Measurements from ENCODE around the gene CYTH4. TPM values are rescaled to one million over a fixed set of nuclear protein-coding genes. Genes with fewer than 3 reads are reported as not detected.
"Not testable (repeated sequence)": the region's sequence is repeated elsewhere in the genome, so short reads cannot be mapped to it uniquely, and the experiment has no call there.

Gene CYTH4
- total RNA-seq, 1 donor = 65.7 TPM

DNA sequence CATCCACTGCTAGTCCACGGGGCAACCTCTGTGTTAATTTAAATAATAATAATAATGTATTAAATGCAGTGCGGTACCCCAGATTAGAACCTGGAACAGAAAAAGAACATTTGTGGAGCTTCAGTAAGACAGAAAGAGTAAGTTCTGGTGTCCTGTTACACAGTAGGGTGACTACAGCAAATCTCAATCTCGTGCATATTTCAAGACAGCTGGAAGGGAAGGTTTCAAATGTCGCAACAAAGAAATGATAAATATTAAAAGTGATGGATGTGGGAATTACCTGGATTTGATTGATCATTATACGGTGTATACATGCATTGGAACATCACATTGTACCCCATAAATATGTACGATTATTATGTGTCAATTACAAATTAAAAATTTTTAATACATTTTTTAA, 36.6 kb upstream of the CYTH4 start:
- DNase-seq (ENCODE audit: low read depth in 2 of 3, low spot score in 2 of 3) = no peak

DNA sequence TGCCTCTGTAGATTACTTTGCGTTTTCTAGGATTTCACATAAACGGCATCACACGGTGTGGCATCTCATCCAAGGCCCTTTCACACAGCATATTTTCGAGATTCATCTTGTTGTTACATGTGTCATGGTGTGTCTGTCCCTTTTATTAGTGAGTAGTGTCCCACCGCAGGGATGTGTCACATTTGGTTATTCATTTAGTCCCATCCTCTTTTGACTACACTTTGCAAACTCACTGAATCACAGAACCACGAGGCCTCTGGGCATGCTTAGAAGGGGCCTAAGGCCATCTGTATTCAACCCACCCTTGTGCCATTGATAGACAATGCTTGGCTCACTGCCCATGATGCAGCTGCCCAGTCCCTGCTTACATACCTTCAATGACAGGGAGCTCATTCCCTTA, 34.1 kb upstream of the CYTH4 start:
- no peak for DNase-seq (ENCODE audit: low read depth in 2 of 3, low spot score in 2 of 3)

DNA sequence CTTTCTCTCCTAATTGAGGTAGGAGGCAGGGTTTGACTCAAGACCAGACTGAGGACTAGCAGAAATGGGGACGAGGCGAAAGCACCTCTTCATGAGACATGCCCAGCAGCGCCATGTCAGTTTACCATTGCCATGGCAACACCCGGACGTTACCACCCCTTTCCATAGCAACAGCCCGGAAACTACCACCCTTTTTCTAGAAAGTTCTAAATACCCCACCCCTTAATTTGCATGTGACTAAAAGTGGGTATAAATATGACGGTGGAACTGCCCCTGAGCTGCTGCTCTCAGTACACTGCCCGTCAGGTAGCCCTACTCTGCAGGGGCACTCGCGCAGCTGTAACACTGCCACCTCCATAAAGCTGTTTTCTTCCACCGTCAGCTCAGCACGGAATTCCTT, 32.3 kb upstream of the CYTH4 start:
- DNase-seq (ENCODE audit: low read depth in 2 of 3, low spot score in 2 of 3) = no peak

DNA sequence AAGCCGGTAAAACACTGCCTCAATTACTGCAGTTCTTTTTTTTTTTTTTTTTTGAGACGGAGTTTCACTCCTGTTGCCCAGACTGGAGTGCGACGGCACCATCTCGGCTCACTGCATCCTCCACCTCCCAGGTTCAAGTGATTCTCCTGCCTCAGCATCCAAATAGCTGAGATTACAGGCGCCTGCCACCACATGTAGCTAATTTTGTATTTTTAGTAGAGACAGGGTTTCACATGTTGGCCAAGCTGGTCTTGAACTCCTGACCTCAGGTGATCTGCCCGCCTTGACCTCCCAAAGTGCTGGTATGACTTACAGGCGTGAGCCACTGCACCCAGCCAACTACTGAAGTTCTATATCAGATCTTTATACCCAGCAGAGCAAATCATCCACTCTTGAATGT, 30.5 kb upstream of the CYTH4 start:
- DNase-seq (ENCODE audit: low read depth in 2 of 3, low spot score in 2 of 3) = not testable (repeated sequence)

DNA sequence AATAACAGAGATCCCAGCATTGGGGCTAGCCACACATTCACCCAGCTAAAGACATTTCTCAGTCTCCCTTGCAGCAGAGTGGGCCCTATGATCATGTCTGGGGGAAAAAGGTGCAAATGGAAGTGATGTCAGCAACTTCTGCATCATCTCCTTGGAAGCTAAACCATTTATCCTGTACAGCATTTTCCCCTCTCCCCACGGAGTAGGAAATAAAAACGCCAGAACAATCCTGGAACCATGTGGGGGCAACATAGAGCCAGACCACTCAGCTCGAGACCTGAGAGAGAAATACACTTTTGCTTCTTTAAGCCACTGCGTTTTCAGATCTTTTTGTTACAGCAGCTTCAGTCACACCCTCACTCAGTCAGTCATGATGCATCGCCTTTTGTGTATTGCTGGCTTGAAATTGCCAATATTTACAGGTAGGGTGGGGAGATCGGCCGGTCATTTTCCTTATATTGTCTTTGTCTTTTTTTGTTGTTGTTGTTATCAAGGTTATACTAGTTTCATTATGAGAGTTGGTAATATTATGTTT, 29.1 kb upstream of the CYTH4 start:
- DNase-seq (ENCODE audit: low read depth in 2 of 3, low spot score in 2 of 3) = no peak

DNA sequence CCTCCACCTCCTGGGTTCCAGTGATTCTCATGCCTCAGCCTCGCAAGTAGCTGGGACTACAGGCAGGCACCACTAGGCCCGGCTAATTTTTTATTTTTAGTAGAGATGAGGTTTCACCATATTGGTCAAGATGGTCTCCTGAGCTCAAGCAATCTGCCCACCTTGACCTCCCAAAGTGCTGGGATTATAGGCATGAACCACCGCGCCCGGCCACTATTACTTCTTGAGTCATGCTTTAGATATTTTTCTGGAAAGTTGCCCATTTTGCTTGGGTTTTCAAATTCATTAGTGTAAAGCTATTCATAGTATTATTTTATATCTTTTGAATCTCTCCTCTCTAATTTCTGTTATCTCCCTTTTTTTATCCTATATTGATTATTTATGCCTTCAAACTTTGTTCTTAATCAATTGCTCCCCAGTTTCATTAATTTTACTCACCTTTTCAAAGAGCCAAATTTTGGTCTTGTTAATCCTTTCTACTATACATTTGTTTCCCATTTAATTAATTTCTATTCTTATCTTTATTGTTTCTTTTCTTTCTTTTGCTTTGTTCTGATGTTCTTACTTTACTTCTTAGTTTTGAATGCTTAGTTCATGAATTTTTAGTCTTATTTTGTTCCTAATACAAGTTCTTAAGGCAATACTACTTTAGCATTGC, 28.0 kb upstream of the CYTH4 start:
- no peak for DNase-seq (ENCODE audit: low read depth in 2 of 3, low spot score in 2 of 3)

GRCh38 chr22:37254867-37255233, 27.5 kb upstream of the CYTH4 start:
- DNase-seq (ENCODE audit: low read depth in 2 of 3, low spot score in 2 of 3) = no peak

GRCh38 chr22:37255558-37256006, 26.7 kb upstream of the CYTH4 start:
- no peak for DNase-seq (ENCODE audit: low read depth in 2 of 3, low spot score in 2 of 3)

DNA sequence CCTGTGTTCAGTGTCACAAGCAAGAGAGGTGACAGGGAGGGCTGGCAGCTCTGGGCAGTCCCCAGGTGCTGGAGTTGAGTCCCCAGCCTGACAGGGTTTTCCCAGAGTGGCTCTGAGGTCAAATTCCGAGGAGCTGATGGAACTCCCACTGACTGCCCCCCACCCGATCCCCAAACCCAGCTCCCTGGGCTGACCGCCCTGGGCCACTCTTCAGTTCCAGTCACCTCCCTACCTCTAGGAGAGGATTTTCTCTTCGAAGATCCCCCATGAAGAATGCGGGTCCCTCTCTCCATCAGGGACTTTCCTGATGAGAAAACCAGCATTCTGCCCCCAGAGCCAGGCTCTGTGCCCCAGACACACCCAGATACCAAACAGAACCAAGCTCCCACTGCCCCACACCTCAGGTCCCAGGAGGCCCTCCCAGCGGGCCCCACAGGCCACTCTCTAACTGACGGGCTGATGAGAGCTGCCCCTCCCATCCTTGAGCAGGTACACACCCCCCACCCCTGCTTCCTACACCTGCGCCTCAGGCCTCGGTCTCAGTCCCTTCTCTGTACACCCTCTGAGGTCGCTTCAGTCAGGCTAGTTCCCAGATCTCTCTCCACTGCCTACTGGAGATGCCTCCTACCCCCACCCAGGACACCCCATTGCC, 26.1 kb upstream of the CYTH4 start:
- no peak for DNase-seq (ENCODE audit: low read depth in 2 of 3, low spot score in 2 of 3)

DNA sequence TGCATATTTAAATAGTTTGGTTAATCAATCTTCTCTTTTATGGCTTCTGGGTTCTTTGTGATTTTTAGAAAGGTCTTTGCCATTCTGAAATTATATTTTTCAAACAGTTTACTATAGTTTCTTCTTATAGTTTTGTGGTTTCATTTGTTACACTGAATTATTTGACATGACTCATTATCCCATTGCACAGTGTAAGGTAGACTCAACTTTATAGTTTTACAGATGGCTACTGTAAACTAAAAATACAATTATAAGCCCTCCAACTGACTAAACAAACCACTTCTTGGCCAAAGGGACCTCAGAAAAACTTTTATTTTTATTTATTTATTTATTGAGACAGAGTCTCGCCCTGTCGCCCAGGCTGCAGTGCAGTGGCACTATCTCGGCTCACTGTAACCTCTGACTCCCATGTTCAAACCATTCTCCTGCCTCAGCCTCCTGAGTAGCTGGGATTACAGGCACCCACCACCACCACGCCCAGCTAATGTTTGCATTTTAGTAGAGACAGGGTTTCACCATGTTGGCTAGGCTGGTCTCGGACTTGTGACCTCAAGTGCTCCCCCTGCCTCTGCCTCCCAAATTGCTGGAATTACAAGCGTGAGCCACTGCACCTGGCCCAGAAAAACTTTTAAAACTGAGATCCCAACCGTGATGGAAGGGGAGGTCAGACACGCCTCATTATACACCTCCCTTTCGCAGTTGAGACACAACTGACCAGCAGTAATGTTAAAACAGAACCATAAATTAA, 24.1 kb upstream of the CYTH4 start:
- no peak for DNase-seq (ENCODE audit: low read depth in 2 of 3, low spot score in 2 of 3)

- DNase-seq (ENCODE audit: low read depth in 2 of 3, low spot score in 2 of 3) = no peak
Observed at GRCh38 chr22:37258753-37259401, 23.4 kb upstream of the CYTH4 start.

- peak in 2 of 3 donors; percentile 49 to 66 for DNase-seq (ENCODE audit: low read depth in 2 of 3, low spot score in 2 of 3)
Observed at GRCh38 chr22:37259540-37260029, 22.7 kb upstream of the CYTH4 start.

GRCh38 chr22:37260155-37260795, 22.0 kb upstream of the CYTH4 start:
- DNase-seq (ENCODE audit: low read depth in 2 of 3, low spot score in 2 of 3) = no peak

DNA sequence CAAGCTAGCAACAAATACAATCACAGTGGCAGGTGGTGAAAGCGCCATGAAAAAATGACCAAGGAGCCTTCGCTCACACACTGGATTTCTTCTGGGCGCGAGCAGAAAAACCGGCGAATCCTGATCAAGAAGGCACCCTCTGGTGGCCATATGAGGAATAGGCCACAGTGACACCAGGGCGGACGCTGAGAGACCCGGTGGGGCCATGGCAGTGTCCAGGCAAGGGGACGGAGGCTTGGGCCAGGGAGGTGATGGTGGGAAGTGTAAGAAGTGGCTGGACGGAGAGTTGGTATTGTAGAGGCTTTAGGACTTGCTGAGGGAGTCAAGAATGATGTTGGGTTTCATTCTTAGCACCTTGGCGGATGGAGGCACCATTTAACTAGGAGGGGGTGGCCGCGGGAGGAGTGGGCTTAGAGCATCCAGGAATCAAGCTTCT, 21.4 kb upstream of the CYTH4 start:
- peak in 1 of 3 donors; percentile 58 for DNase-seq (ENCODE audit: low read depth in 2 of 3, low spot score in 2 of 3)

- DNase-seq (ENCODE audit: low read depth in 2 of 3, low spot score in 2 of 3) = no peak
Observed at GRCh38 chr22:37262346-37262745, 20.0 kb upstream of the CYTH4 start.

DNA sequence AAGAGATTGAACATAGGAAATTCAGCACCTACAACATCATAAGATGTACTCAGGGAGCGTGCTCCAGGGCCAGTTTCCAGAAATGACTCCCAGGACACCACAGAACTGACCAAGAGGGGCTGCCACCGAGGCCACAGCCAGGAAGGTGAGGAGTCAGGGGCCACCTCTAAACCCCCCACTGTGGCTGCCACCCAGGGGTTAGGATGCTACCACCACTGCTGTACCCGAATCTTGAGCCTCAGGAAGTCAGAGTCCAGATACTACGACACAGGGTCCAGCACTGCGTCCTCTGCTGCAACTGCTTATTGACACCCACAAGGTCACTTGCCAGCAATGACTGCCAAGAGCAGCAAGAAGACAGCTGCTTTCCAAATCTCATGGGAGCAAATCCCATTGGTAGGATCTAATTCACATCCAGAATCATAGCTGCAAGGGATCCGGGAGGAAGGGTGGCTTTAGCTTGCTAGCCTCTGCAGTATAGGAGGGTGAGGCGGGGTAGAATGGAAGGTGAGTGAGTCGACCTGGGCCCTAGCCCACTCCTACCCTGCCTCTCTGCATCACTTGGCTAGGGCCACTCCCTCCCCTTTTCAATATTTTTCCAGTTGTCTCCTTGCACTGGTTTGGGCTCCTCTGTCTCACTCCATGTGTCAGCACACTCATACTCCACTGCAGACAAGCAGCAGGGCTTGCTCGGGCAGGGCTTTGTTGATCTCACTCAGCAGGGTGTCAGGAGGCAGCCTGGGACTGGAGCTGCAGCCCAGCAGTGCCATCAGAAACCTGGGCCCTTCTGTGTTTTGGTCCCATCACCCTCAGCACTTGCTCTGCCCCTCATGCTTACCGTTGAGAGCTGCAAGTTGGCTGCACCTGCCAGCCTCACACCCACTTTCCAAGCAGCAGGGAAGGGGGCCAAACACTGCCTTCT, 18.1 kb upstream of the CYTH4 start:
- DNase-seq (ENCODE audit: low read depth in 2 of 3, low spot score in 2 of 3) = no peak

GRCh38 chr22:37266581-37267134, 15.7 kb upstream of the CYTH4 start:
- no peak for DNase-seq (ENCODE audit: low read depth in 2 of 3, low spot score in 2 of 3)

DNA sequence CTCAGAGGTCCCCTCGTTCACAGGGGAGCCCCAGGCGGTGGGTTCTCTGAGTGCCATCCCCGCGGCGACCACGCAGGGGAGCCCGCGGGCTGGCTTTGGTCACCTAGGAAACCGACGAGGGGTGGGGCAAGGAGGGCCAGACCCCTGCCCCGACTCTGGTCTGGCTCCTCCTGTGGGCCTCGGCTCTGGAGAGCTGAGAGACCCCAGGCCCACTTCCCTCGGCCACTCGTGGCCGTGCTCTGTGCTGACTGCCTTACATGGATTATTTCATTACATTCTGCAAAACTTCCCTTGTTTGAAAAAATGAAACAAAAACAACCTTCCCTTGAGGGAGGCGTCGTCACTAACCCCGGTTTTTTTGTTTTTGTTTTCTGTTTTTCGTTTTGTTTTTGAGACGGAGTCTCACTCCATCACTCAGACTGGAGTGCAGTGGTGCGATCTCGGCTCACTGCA, 15.1 kb upstream of the CYTH4 start:
- peak in 2 of 3 donors; percentile 54 to 62 for DNase-seq (ENCODE audit: low read depth in 2 of 3, low spot score in 2 of 3)
